Neural cell (in vitro differentiated cells): Measurements from ENCODE around the gene TOPBP1. TPM values are rescaled to one million over a fixed set of nuclear protein-coding genes. Genes with fewer than 3 reads are reported as not detected.

Experiments
- H2AFZ ChIP-seq: fragments of 200-600, 300-800 bp; sonication (generic), shearing (Covaris generic); 2 replicates; pipeline ENCODE4 v1.6.0; 2014; ENCODE audit warnings: low read depth, mild to moderate bottlenecking, antibody characterized with exemption, low read length, moderate library complexity
- H3F3A ChIP-seq: fragments of 200-600 bp; shearing (Covaris generic); 2 replicates; pipeline ENCODE4 v1.6.1; 2016; ENCODE audit warnings: mild to moderate bottlenecking, moderate library complexity, mixed read lengths, antibody characterized with exemption, low read length; ENCODE audit not compliant: insufficient read depth, poor library complexity, severe bottlenecking
- H3K27ac ChIP-seq: fragments of 200-600, 300-800 bp; sonication (generic), shearing (Covaris generic); 2 replicates; pipeline ENCODE4 v1.5.1; 2014; ENCODE audit warnings: mild to moderate bottlenecking, low read length, moderate library complexity
- H3K27me3 ChIP-seq: fragments of 300-800, 200-600 bp; sonication (generic), shearing (Covaris generic); 2 replicates; pipeline ENCODE4 v1.6.0; 2014; ENCODE audit warnings: mild to moderate bottlenecking, low read depth, low read length, moderate library complexity; ENCODE audit not compliant: insufficient read depth
- H3K36me3 ChIP-seq: fragments of 300-800, 200-600 bp; sonication (generic), shearing (Covaris generic); 2 replicates; pipeline ENCODE4 v1.5.1; 2014; ENCODE audit warnings: mild to moderate bottlenecking, antibody characterized with exemption, low read length, moderate library complexity; ENCODE audit not compliant: insufficient read depth
- H3K4me2 ChIP-seq: fragments of 300-800, 200-600 bp; sonication (generic), shearing (Covaris generic); 2 replicates; pipeline ENCODE4 v1.6.0; 2014; ENCODE audit warnings: mild to moderate bottlenecking, low read length
- H3K4me3 ChIP-seq: fragments of 300-800, 200-600 bp; sonication (generic), shearing (Covaris generic); 2 replicates; pipeline ENCODE4 v1.5.1; 2014; ENCODE audit warnings: mild to moderate bottlenecking, low read length, moderate library complexity
- H3K79me2 ChIP-seq: fragments of 200-600 bp; shearing (Covaris generic); replicated peaks from 2 replicates; pipeline ENCODE4 v1.6.0; 2014; ENCODE audit warnings: mild to moderate bottlenecking, low read length, moderate library complexity; ENCODE audit not compliant: insufficient read depth
- H3K9ac ChIP-seq: fragments of 300-800, 200-600 bp; sonication (generic), shearing (Covaris generic); 2 replicates; pipeline ENCODE4 v1.6.1; 2016; ENCODE audit warnings: mild to moderate bottlenecking, low read length, mixed read lengths
- H3K9me2 ChIP-seq: fragments of 200-600 bp; shearing (Covaris generic); 2 replicates; pipeline ENCODE4 v1.6.1; 2016; ENCODE audit warnings: mild to moderate bottlenecking, low read length, mixed read lengths; ENCODE audit not compliant: insufficient read depth
- H3K9me3 ChIP-seq: fragments of 200-600, 300-800 bp; sonication (generic), shearing (Covaris generic); 2 replicates; pipeline ENCODE4 v1.6.1; 2016; ENCODE audit warnings: mild to moderate bottlenecking, mixed run types, low read length, moderate library complexity, mixed read lengths
- H4K20me1 ChIP-seq: fragments of 200-600 bp; shearing (Covaris generic); 2 replicates; pipeline ENCODE4 v1.6.1; 2016; ENCODE audit warnings: mild to moderate bottlenecking, mixed run types; ENCODE audit not compliant: insufficient read depth
- EP300 ChIP-seq: fragments of 450-650 bp; conservative IDR thresholded peaks from 2 replicates; pipeline ENCODE4 v1.6.1; 2014; ENCODE audit warnings: antibody characterized with exemption, mild to moderate bottlenecking, moderate library complexity; ENCODE audit not compliant: poor library complexity, severe bottlenecking
- EZH2 ChIP-seq: fragments of 200-600, 300-800 bp; shearing (Covaris generic), sonication (generic); IDR thresholded peaks from 2 replicates; pipeline ENCODE4 v1.6.1; 2014; ENCODE audit warnings: antibody characterized with exemption, low read length, borderline replicate concordance, mild to moderate bottlenecking; ENCODE audit not compliant: insufficient read depth, poor library complexity, severe bottlenecking
- MXI1 ChIP-seq: fragments of 450-650 bp; conservative IDR thresholded peaks from 2 replicates; pipeline ENCODE4 v1.6.1; 2014; ENCODE audit warnings: antibody characterized with exemption, mild to moderate bottlenecking; ENCODE audit not compliant: poor library complexity, severe bottlenecking
- POLR2AphosphoS5 ChIP-seq: IDR thresholded peaks from 2 replicates; pipeline ENCODE4 v1.6.1; 2012
- RAD21 ChIP-seq: fragments of 450-650 bp; conservative IDR thresholded peaks from 2 replicates; pipeline ENCODE4 v1.6.1; 2014; ENCODE audit warnings: antibody characterized with exemption, mild to moderate bottlenecking, moderate library complexity
- SMC3 ChIP-seq: fragments of 450-650 bp; conservative IDR thresholded peaks from 2 replicates; pipeline ENCODE4 v1.6.1; 2014; ENCODE audit warnings: antibody characterized with exemption, mild to moderate bottlenecking, moderate library complexity; ENCODE audit not compliant: poor library complexity
- TAF1 ChIP-seq: IDR thresholded peaks from 2 replicates; pipeline ENCODE4 v1.6.1; 2012; ENCODE audit warnings: low read depth
- polyA plus RNA-seq: library from polyadenylated mRNA; depleted of rRNA; stranded (reverse); fragments of >200 nt; gene quantifications from 2 replicates; pipeline ENCODE4 v1.2.3, GENCODE V29; 2014
- TF ChIP-seq, protein P1 (sequence below): fragments of 450-650 bp; IDR thresholded peaks from 2 replicates; pipeline ENCODE4 v1.5.1; 2014; ENCODE audit warnings: antibody characterized with exemption, mild to moderate bottlenecking, moderate library complexity; ENCODE audit not compliant: poor library complexity, severe bottlenecking
- TF ChIP-seq, protein P2 (sequence below): IDR thresholded peaks from 2 replicates; pipeline ENCODE4 v1.6.1; 2012; ENCODE audit warnings: borderline replicate concordance

The TOPBP1 gene
- polyA plus RNA-seq, 1 donor from 2014 or later: 46.6 TPM

DNA sequence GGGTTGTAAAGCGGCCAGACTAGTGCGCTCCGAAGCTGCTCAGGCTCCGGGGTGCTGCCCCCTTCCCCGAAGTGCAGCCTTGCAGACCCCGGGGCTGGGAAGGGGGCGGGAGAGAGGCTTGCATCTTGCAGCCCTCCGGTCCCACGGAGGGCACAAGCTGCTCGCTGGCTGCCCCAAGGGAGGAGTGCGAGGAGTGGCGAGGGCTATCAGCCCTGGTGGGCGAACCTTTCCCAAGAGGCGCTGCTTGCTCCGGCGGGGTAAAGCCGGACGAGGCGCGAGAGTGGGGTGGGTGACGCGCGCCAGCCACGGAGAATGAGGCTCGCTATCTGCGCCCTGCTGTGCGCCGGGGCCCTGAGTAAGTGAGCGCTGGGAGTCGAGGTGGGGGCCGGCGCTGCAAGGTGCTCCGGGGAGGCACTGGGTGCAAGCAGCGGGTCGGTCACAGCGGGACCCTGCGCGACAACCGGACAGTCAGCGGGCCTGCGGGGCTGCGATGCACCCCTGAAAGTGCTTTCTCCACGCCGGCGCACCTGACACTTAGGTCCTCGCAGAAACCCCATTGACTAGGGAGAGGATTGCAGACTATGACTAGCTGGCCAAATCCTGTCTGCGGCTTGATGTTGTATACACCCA lies 12.7 kb upstream of the TOPBP1 start:
- H3K79me2 ChIP-seq: no peaks in the 10 kb centered on the region
- H3K27ac ChIP-seq: no peak overlapping the region
- H4K20me1 ChIP-seq: no peaks in the 10 kb centered on the region
- H3K4me3 ChIP-seq: peak overlapping the region; percentile 63
- H3K9me2 ChIP-seq: no peaks in the 10 kb centered on the region
- H3F3A ChIP-seq: no peaks in the 10 kb centered on the region
- no peaks in the 10 kb centered on the region for H3K9me3 ChIP-seq
- H3K4me2 ChIP-seq: no peak overlapping the region
- no peaks in the 10 kb centered on the region for H3K36me3 ChIP-seq
- no peak overlapping the region for H2AFZ ChIP-seq
- no peak overlapping the region for H3K9ac ChIP-seq
- H3K27me3 ChIP-seq: peaks cover 25% of the 10 kb centered on the region
- TF ChIP-seq TAF1: no peak
- TF ChIP-seq, protein P1, sequence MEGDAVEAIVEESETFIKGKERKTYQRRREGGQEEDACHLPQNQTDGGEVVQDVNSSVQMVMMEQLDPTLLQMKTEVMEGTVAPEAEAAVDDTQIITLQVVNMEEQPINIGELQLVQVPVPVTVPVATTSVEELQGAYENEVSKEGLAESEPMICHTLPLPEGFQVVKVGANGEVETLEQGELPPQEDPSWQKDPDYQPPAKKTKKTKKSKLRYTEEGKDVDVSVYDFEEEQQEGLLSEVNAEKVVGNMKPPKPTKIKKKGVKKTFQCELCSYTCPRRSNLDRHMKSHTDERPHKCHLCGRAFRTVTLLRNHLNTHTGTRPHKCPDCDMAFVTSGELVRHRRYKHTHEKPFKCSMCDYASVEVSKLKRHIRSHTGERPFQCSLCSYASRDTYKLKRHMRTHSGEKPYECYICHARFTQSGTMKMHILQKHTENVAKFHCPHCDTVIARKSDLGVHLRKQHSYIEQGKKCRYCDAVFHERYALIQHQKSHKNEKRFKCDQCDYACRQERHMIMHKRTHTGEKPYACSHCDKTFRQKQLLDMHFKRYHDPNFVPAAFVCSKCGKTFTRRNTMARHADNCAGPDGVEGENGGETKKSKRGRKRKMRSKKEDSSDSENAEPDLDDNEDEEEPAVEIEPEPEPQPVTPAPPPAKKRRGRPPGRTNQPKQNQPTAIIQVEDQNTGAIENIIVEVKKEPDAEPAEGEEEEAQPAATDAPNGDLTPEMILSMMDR: no peak
- TF ChIP-seq EP300: no peak
- TF ChIP-seq SMC3: no peak
- TF ChIP-seq MXI1: no peak
- TF ChIP-seq RAD21: no peak
- TF ChIP-seq EZH2: no peak
- TF ChIP-seq, protein P2, sequence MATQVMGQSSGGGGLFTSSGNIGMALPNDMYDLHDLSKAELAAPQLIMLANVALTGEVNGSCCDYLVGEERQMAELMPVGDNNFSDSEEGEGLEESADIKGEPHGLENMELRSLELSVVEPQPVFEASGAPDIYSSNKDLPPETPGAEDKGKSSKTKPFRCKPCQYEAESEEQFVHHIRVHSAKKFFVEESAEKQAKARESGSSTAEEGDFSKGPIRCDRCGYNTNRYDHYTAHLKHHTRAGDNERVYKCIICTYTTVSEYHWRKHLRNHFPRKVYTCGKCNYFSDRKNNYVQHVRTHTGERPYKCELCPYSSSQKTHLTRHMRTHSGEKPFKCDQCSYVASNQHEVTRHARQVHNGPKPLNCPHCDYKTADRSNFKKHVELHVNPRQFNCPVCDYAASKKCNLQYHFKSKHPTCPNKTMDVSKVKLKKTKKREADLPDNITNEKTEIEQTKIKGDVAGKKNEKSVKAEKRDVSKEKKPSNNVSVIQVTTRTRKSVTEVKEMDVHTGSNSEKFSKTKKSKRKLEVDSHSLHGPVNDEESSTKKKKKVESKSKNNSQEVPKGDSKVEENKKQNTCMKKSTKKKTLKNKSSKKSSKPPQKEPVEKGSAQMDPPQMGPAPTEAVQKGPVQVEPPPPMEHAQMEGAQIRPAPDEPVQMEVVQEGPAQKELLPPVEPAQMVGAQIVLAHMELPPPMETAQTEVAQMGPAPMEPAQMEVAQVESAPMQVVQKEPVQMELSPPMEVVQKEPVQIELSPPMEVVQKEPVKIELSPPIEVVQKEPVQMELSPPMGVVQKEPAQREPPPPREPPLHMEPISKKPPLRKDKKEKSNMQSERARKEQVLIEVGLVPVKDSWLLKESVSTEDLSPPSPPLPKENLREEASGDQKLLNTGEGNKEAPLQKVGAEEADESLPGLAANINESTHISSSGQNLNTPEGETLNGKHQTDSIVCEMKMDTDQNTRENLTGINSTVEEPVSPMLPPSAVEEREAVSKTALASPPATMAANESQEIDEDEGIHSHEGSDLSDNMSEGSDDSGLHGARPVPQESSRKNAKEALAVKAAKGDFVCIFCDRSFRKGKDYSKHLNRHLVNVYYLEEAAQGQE: no peak
- TF ChIP-seq POLR2AphosphoS5: no peak

DNA sequence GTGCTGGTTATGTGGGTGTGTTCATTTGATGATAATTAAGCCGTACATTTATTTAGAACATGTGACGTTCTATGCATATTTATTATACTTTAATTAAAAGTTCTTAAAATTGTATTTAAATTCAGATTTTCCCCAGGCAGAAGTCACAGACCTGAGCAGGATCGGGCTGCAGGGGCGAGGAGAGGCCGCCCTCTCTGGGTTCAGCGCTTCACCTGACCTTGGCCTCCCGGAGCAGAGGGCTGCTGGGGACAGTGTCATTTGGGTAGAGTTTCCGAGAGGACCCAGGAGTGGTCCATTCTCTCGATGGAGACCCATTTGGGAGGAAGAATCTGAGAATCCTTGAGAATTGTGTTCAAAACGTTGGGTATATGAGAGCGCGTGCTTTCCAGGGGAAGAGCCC lies 12.0 kb upstream of the TOPBP1 start:
- H3K4me2 ChIP-seq: no peak overlapping the region
- no peaks in the 10 kb centered on the region for H3K9me3 ChIP-seq
- H3K9ac ChIP-seq: no peak overlapping the region
- H2AFZ ChIP-seq: no peak overlapping the region
- H3K36me3 ChIP-seq: no peaks in the 10 kb centered on the region
- H3K27ac ChIP-seq: no peak overlapping the region
- H3K9me2 ChIP-seq: no peaks in the 10 kb centered on the region
- H3K79me2 ChIP-seq: no peaks in the 10 kb centered on the region
- no peaks in the 10 kb centered on the region for H4K20me1 ChIP-seq
- H3K4me3 ChIP-seq: peak overlapping the region; percentile 63
- no peaks in the 10 kb centered on the region for H3F3A ChIP-seq
- H3K27me3 ChIP-seq: peaks cover 25% of the 10 kb centered on the region
- TF ChIP-seq, protein P1: no peak
- TF ChIP-seq, protein P2: no peak
- no peak for TF ChIP-seq RAD21
